HG02973 (cell line): Measurements from ENCODE around the gene KRIT1.

ENCODE experiments used
- ATAC-seq: cut with Tn5 transposase; IDR thresholded peaks from one replicate; pipeline ENCODE4 v1.9.1; 2021; ENCODE audit warnings: moderate library complexity; ENCODE audit not compliant: unreplicated experiment

KRIT1 gene

DNA sequence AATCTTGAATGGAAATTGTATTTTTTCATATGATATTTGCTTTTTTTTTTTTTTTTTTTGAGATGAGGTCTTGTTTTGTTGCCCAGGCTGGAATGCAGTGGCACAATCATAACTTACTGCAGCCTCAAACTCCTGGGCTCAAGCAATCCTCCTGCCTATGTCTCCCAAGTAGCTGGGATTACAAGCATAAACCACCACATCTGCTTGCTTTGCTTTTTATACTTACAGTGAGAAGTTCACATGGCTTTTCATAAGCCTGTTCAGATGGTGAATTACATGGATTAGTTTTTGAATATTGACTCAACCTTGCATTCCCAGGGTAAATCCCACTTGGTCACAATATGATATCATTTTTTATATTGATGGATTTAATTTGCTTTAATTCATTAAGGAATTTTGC lies 88.7 kb downstream of the KRIT1 start:
- ATAC-seq = no peak

GRCh38 chr7:92155108-92155739 lies 90.5 kb downstream of the KRIT1 start:
- no peak for ATAC-seq

GRCh38 chr7:92150450-92151017 lies 95.2 kb downstream of the KRIT1 start:
- no peak for ATAC-seq

DNA sequence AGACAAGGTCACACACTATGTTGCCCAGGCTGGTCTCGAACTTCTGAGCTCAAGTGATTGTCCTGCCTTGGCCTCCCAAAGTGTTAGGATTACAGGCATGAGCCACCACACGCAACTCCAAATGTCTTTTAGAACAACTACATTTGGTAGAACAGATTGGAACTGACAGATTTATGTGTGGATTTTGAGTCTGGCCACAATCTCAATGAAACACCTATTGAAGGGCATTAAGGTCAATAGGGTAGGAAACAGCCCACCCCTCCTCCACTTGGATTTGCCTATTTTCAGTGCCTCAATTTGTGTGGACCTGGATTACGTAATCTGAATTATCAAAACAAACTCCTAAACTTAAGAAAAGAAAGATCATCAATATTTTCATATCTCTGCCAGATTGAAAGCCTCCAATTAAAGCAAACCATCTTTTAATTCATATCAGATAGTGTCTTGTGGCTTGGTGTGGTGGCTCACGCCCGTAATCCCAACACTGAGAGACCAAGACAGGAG lies 95.9 kb downstream of the KRIT1 start:
- ATAC-seq = no peak
